Osteocyte (in vitro differentiated cells): ENCODE measurements around the gene STMN1. TPM values are rescaled to one million over a fixed set of nuclear protein-coding genes. Genes with fewer than 3 reads are reported as not detected.

Experiments
- DNase-seq: peaks from one replicate; pipeline ENCODE4 v3.0.0; 2021; ENCODE audit warnings: mixed read lengths; ENCODE audit not compliant: unreplicated experiment; ENCODE audit errors: extremely low spot score
- H3K27ac Mint-ChIP-seq: one replicate; pipeline ENCODE4 v1.8.0; 2021; ENCODE audit warnings: mild to moderate bottlenecking, mixed read lengths; ENCODE audit not compliant: unreplicated experiment
- H3K27me3 Mint-ChIP-seq: one replicate; pipeline ENCODE4 v1.8.0; 2021; ENCODE audit warnings: mixed read lengths; ENCODE audit not compliant: unreplicated experiment
- H3K36me3 Mint-ChIP-seq: one replicate; pipeline ENCODE4 v1.8.0; 2021; ENCODE audit warnings: mixed read lengths; ENCODE audit not compliant: unreplicated experiment
- H3K4me1 Mint-ChIP-seq: one replicate; pipeline ENCODE4 v1.8.0; 2021; ENCODE audit warnings: mixed read lengths; ENCODE audit not compliant: unreplicated experiment
- H3K4me3 Mint-ChIP-seq: one replicate; pipeline ENCODE4 v1.8.0; 2021; ENCODE audit warnings: mild to moderate bottlenecking, moderate library complexity, mixed read lengths; ENCODE audit not compliant: unreplicated experiment
- H3K9me3 Mint-ChIP-seq: one replicate; pipeline ENCODE4 v1.8.0; 2021; ENCODE audit warnings: mixed read lengths; ENCODE audit not compliant: unreplicated experiment
- microRNA-seq: library from miRNA; unstranded; fragments of <30 nt; microRNA quantifications from one replicate; pipeline ENCODE4 v1.1.0, GENCODE V29; 2020; ENCODE audit not compliant: unreplicated experiment
- total RNA-seq: library from RNA; stranded (reverse); gene quantifications from 2 replicates; pipeline ENCODE4 v1.2.1, GENCODE V29; 2021
- TF ChIP-seq, protein P1 (sequence below): fragments of 200-600 bp; sonication (generic); IDR thresholded peaks from 2 replicates; pipeline ENCODE4 v1.5.0; 2021; ENCODE audit warnings: antibody characterized with exemption, mild to moderate bottlenecking, moderate library complexity

The STMN1 gene
- total RNA-seq, 1 donor from 2014 or later, result 255 TPM

- peak overlapping the region; percentile 94 for H3K4me3 Mint-ChIP-seq
- TF ChIP-seq, protein P1, sequence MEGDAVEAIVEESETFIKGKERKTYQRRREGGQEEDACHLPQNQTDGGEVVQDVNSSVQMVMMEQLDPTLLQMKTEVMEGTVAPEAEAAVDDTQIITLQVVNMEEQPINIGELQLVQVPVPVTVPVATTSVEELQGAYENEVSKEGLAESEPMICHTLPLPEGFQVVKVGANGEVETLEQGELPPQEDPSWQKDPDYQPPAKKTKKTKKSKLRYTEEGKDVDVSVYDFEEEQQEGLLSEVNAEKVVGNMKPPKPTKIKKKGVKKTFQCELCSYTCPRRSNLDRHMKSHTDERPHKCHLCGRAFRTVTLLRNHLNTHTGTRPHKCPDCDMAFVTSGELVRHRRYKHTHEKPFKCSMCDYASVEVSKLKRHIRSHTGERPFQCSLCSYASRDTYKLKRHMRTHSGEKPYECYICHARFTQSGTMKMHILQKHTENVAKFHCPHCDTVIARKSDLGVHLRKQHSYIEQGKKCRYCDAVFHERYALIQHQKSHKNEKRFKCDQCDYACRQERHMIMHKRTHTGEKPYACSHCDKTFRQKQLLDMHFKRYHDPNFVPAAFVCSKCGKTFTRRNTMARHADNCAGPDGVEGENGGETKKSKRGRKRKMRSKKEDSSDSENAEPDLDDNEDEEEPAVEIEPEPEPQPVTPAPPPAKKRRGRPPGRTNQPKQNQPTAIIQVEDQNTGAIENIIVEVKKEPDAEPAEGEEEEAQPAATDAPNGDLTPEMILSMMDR, result no peak
- H3K9me3 Mint-ChIP-seq, result no peaks in the 10 kb centered on the region
- H3K27ac Mint-ChIP-seq, result peak overlapping the region; percentile 84
- H3K27me3 Mint-ChIP-seq, result no peaks in the 10 kb centered on the region
- peaks cover 24% of the 10 kb centered on the region for H3K4me1 Mint-ChIP-seq
- H3K36me3 Mint-ChIP-seq, result peaks cover 8% of the 10 kb centered on the region
- no peak for DNase-seq
These were observed 47.7 kb downstream of the STMN1 start for GRCh38 chr1:25858494-25858893.

DNA sequence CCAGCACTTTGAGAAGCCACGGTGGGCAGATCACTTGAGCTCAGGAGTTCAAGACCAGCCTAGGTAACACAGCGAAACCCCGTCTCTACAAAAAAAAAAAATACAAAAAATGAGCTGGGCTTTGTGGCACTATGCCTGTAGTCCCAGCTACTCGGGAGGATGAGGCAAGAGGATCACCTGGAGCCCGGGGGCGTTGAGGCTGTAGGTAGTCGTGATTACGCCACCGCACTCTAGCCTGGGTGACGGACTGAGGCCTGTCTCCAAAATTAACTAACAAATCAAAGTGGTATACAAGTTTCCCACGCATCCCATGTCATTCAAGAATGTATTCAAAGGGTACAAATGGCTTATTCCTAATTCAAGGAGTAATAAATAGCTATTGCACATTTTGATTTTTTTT is 49.4 kb downstream of the STMN1 start:
- H3K4me1 Mint-ChIP-seq, result peaks cover 22% of the 10 kb centered on the region
- H3K9me3 Mint-ChIP-seq, result no peaks in the 10 kb centered on the region
- H3K4me3 Mint-ChIP-seq, result no peak overlapping the region
- DNase-seq, result peak; percentile 73
- no peaks in the 10 kb centered on the region for H3K27me3 Mint-ChIP-seq
- H3K36me3 Mint-ChIP-seq, result no peaks in the 10 kb centered on the region
- no peak overlapping the region for H3K27ac Mint-ChIP-seq
- TF ChIP-seq, protein P1, result no peak

GRCh38 chr1:25854554-25854953 is 51.7 kb downstream of the STMN1 start:
- no peaks in the 10 kb centered on the region for H3K27me3 Mint-ChIP-seq
- H3K27ac Mint-ChIP-seq, result no peak overlapping the region
- H3K4me1 Mint-ChIP-seq, result peaks cover 8% of the 10 kb centered on the region
- H3K36me3 Mint-ChIP-seq, result no peaks in the 10 kb centered on the region
- no peaks in the 10 kb centered on the region for H3K9me3 Mint-ChIP-seq
- DNase-seq, result no peak
- no peak overlapping the region for H3K4me3 Mint-ChIP-seq
- TF ChIP-seq, protein P1, result no peak

Small RNA genes lying within 50 kb of the gene (microRNA-seq; reads per million reads assigned to microRNA genes)
- 2.2 reads per million for gene MIR3917

Other genes starting within 250 kb of the STMN1 start
- gene SELENON, start 106.2 kb downstream of the STMN1 start, total RNA-seq, result 126 and 129 TPM in 2 replicates
- 70.6 and 76.8 TPM in 2 replicates for gene MTFR1L, start 86.5 kb downstream of the STMN1 start, total RNA-seq
- gene AUNIP, start 47.0 kb downstream of the STMN1 start, total RNA-seq, result 1.3 and 1.9 TPM in 2 replicates
- 11.0 and 11.6 TPM in 2 replicates for gene PAQR7, start 30.7 kb downstream of the STMN1 start, total RNA-seq
- gene PAFAH2, start 91.6 kb upstream of the STMN1 start, total RNA-seq, result 8.4 and 10.4 TPM in 2 replicates
- 0.30 and 0.34 TPM in 2 replicates for gene EXTL1, start 115.4 kb upstream of the STMN1 start, total RNA-seq
- gene SLC30A2, start 139.7 kb upstream of the STMN1 start, total RNA-seq, result not detected in 2 replicates
- 0.21 TPM in 1 of 2 replicates, not detected in the other for gene TRIM63, start 161.2 kb upstream of the STMN1 start, total RNA-seq
- 7.6 and 7.8 TPM in 2 replicates for gene PDIK1L, start 205.4 kb upstream of the STMN1 start, total RNA-seq